ENCODE data around the gene SPINK2. TPM values are rescaled to one million over a fixed set of nuclear protein-coding genes. Genes with fewer than 3 reads are reported as not detected.
A peak's percentile ranks its signal among the peaks of the same experiment; 100 is the strongest.

The SPINK2 gene, protein sequence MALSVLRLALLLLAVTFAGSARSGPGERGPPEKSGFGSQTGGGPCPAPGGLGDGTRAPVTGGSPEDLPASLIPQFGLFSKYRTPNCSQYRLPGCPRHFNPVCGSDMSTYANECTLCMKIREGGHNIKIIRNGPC
- 1 to 10 TPM in 2 of 3 donors, under 1 TPM in 1; 0.42 to 3.8 (median 2.0) TPM for total RNA-seq
- 29.9 TPM for total RNA-seq (2013)

DNA sequence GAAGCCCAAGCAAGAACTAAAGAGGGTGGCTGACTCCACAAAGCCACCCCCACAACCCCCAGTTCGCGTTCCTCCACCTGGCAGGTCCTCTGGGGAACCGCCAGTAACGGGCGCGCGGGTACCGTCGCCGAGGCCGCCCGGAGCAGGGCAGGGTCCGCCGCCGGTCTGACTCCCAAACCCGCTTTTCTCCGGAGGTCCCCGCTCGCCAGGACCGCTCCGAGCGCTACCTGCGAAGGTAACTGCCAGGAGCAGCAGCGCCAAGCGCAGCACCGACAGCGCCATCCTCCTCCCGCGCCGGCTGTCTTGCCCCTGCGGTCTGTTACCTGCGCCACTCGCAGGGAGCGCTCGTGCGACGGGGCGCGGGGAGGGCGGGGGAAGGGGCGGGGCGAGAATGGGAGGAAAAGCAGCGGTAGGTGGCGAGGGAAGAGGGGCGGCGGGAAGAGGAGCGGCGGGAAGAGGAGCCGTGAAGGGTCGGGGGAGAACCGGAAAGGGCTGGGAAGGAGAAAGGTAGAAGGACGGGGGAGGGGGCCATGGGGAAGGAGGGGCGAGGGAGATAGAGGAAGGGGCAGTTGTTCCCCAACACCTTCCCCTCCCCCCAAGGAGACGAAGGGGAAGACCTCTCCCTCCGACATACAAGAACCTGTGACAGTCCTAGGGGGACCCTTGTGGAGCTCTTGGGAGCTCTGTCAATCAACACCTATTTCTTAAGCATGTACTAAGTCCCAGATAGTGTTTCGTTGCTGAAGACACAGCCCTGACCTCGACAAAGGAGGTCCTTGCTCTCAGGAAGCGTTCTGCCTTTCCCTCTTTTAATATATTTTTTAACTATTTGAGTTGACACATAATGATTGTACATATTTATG, at the start of gene SPINK2:
Gene SPINK2, minus strand, starts transcription at position 321 of the 863 bp plus-strand sequence. Its CDS starts 39 bp downstream, at position 282.
- H3K4me3 ChIP-seq (ENCODE audit: low read length): peak within 1 kb of the TSS; percentile 50
- intact Hi-C loops (cut with micrococcal nuclease): no loop called here
- Mint-ChIP-seq H3K27ac (peak within 1 kb of the TSS in 1 of 2 donors; percentile 14), H3K9me3 (no peaks in the 10 kb centered on the region), H3K27me3 (ENCODE audit: low read depth in 2 of 2) (peaks cover 11% of the 10 kb centered on the region in 2 donors), H3K4me1 (peaks cover 16 to 19% of the 10 kb centered on the region in 2 donors), H3K36me3 (no peaks in the 10 kb centered on the region), H3K4me3 (peak within 1 kb of the TSS; percentile 78)
- peak; percentile 39 to 87 for DNase-seq
- no peak within 1 kb of the TSS for H3K27ac ChIP-seq (ENCODE audit: low read length)
- ATAC-seq: peak; percentile 88 to 95 (median 90)
- under 1% methylated on average over 49 of the region's 58 CpGs for WGBS (ENCODE audit: insufficient coverage)
- peaks cover 2% of the 10 kb centered on the region for H3K27me3 ChIP-seq (ENCODE audit: control insufficient read depth, insufficient read depth, low read length)
- no peaks in the 10 kb centered on the region for H3K9me3 ChIP-seq (ENCODE audit: control insufficient read depth, insufficient read depth, low read length)
- no peaks in the 10 kb centered on the region for H3K36me3 ChIP-seq (ENCODE audit: control insufficient read depth, insufficient read depth, low read length)
- TF ChIP-seq, protein P1, sequence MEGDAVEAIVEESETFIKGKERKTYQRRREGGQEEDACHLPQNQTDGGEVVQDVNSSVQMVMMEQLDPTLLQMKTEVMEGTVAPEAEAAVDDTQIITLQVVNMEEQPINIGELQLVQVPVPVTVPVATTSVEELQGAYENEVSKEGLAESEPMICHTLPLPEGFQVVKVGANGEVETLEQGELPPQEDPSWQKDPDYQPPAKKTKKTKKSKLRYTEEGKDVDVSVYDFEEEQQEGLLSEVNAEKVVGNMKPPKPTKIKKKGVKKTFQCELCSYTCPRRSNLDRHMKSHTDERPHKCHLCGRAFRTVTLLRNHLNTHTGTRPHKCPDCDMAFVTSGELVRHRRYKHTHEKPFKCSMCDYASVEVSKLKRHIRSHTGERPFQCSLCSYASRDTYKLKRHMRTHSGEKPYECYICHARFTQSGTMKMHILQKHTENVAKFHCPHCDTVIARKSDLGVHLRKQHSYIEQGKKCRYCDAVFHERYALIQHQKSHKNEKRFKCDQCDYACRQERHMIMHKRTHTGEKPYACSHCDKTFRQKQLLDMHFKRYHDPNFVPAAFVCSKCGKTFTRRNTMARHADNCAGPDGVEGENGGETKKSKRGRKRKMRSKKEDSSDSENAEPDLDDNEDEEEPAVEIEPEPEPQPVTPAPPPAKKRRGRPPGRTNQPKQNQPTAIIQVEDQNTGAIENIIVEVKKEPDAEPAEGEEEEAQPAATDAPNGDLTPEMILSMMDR (IDR thresholded peaks at IDR 0.05): no peak
- peaks cover 25% of the 10 kb centered on the region for H3K4me1 ChIP-seq (ENCODE audit: control insufficient read depth, insufficient read depth, low read length)

DNA sequence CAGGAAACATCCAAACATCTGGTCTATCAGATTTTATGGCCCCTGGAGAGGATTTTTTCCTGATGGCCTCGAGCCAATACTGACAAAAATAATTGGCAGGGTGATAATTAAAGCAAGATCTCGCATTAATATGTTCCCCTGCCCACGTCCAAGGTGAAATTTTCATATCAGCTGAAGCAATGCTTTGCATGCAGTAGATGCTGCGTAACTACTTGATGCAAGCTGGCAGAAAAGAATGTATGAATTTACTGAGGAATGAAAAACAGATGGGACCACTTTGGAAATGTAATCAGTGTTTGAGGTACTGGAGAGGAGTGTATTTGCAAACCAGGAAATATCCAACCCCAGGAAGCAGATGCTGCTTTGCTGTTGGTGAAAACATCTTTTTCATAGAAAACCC, 49.4 kb upstream of the SPINK2 start:
- 34% methylated on average over 4 of the region's 4 CpGs for WGBS (ENCODE audit: insufficient coverage)
- Histone ChIP-seq H3K27me3 (ENCODE audit: control insufficient read depth, insufficient read depth, low read length) (no peaks in the 10 kb centered on the region), H3K27ac (ENCODE audit: low read length) (no peak overlapping the region), H3K36me3 (ENCODE audit: control insufficient read depth, insufficient read depth, low read length) (no peaks in the 10 kb centered on the region), H3K9me3 (ENCODE audit: control insufficient read depth, insufficient read depth, low read length) (no peaks in the 10 kb centered on the region), H3K4me3 (ENCODE audit: low read length) (no peak overlapping the region), H3K4me1 (ENCODE audit: control insufficient read depth, insufficient read depth, low read length) (peaks cover 5% of the 10 kb centered on the region)
- H3K4me1 Mint-ChIP-seq: peaks cover 0 to 5% of the 10 kb centered on the region in 2 donors
- H3K4me3 Mint-ChIP-seq: no peak overlapping the region
- DNase-seq (no peak), ATAC-seq (no peak)
- H3K9me3 Mint-ChIP-seq: no peaks in the 10 kb centered on the region
- intact Hi-C loops (cut with micrococcal nuclease): no loop called here
- TF ChIP-seq, protein P1 (IDR thresholded peaks at IDR 0.05): no peak
- no peak overlapping the region for H3K27ac Mint-ChIP-seq
- H3K27me3 Mint-ChIP-seq (ENCODE audit: low read depth in 2 of 2): peaks cover 0 to 6% of the 10 kb centered on the region in 2 donors
- no peaks in the 10 kb centered on the region for H3K36me3 Mint-ChIP-seq

DNA sequence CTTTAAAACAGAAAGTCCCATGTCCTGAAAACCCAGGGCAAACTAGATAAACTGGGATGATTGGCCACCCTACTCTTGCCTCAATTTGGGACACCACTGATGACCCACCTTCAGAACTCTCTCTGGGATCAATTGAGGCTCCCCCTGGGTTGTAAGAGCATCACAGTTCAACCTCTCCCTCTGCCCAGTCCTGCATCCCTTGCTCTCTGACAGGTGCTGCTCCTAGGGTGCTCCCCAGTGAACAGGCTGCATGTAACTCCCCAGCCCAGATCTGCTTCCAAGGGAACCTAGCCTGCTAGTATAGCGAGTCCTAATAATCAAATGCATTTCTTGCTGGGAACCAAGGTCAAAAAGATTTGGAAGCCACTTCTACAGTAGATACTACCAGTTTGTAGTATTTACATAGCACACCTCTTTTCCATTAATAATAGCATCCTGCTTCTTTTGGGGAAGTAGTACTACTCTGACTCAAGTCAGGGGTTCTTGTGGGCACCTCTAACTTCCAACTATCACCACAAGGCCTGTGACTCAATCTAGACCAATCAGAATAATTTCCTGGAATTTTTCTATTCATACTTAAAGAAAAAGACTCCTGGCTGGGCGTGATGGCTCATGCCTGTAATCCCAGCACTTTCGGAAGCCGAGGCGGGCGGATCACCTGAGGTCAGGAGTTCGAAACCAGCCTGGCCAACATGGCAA, 42.1 kb upstream of the SPINK2 start:
- H3K27me3 Mint-ChIP-seq (ENCODE audit: low read depth in 2 of 2): no peaks in the 10 kb centered on the region
- DNase-seq (no peak), ATAC-seq (peak in 1 of 3 donors; percentile 3)
- TF ChIP-seq, protein P1 (IDR thresholded peaks at IDR 0.05): no peak
- Histone ChIP-seq H3K27me3 (ENCODE audit: control insufficient read depth, insufficient read depth, low read length) (no peaks in the 10 kb centered on the region), H3K36me3 (ENCODE audit: control insufficient read depth, insufficient read depth, low read length) (no peaks in the 10 kb centered on the region), H3K4me1 (ENCODE audit: control insufficient read depth, insufficient read depth, low read length) (no peaks in the 10 kb centered on the region), H3K27ac (ENCODE audit: low read length) (no peak overlapping the region), H3K4me3 (ENCODE audit: low read length) (no peak overlapping the region), H3K9me3 (ENCODE audit: control insufficient read depth, insufficient read depth, low read length) (no peaks in the 10 kb centered on the region)
- intact Hi-C loops (cut with micrococcal nuclease): no loop called here
- H3K4me3 Mint-ChIP-seq: no peak overlapping the region
- H3K36me3 Mint-ChIP-seq: no peaks in the 10 kb centered on the region
- no peak overlapping the region for H3K27ac Mint-ChIP-seq
- H3K4me1 Mint-ChIP-seq: no peaks in the 10 kb centered on the region
- H3K9me3 Mint-ChIP-seq: no peaks in the 10 kb centered on the region
- 94% methylated on average over 7 of the region's 7 CpGs for WGBS (ENCODE audit: insufficient coverage)

All from natural killer cell (primary cell).